ENCODE measurements around the gene DMC1. TPM values are rescaled to one million over a fixed set of nuclear protein-coding genes. Genes with fewer than 3 reads are reported as not detected.

The DMC1 gene
- total and polyA plus RNA-seq, 2 experiments from 2014 or later: 3.0 TPM; not detected in 1

DNA sequence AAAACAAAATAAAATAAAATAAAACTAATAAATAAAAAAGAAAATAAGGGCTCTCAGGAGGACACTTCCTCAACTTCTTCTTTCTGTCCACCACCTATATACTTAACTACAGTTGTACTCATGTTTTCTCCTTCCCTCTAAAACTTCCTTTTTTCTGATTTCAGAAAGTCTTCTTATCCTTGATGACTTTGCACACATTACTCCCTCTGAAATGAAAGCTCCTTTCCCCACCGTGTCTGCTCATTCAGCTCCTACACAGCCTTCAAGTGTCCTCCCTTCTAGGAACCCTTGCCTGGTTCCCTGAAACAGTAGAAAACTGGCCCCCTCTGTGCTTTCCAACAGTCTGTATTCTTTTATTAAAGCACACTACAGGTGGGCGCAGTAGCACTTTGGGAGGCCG, 45.6 kb downstream of the DMC1 start:
- no peak overlapping the region for H3K4me3 ChIP-seq
- H3K36me3 ChIP-seq: no peaks in the 10 kb centered on the region
- H3K27ac ChIP-seq: no peak overlapping the region
- no peak for TF ChIP-seq CTCF (IDR thresholded peaks at IDR 0.05; ENCODE audit: low read depth, low read length)
- no peaks in the 10 kb centered on the region for H3K4me1 ChIP-seq (ENCODE audit: low read depth)
- H3K27me3 ChIP-seq: no peaks in the 10 kb centered on the region
- no peak for DNase-seq (ENCODE audit: low read depth in 1 of 2, low spot score in 1 of 2)
- no peaks in the 10 kb centered on the region for H3K9me3 ChIP-seq (ENCODE audit: low read depth)

DNA sequence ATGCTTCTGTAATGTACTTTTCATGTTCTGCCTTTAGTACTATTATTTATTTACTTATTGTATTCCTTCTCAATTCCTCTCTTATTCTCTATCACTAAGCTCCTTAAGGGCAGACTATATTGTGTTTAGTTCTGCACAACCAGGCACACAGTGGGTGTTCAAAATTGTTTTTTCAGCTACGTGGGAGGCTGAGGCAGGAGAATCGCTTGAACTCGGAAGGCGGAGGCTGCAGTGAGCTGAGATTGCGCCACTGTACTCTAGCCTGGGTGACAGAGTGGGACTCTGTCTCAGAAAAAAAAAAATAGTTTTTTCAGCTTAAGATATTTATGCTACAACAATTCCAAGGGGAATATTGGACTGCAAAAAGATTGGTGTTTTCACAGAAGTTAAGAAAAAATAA, 46.5 kb downstream of the DMC1 start:
- Histone ChIP-seq H3K9me3 (ENCODE audit: low read depth) (no peaks in the 10 kb centered on the region), H3K4me1 (ENCODE audit: low read depth) (no peaks in the 10 kb centered on the region), H3K4me3 (no peak overlapping the region), H3K27me3 (no peaks in the 10 kb centered on the region), H3K27ac (no peak overlapping the region), H3K36me3 (no peaks in the 10 kb centered on the region)
- no peak for DNase-seq (ENCODE audit: low read depth in 1 of 2, low spot score in 1 of 2)
- TF ChIP-seq CTCF (IDR thresholded peaks at IDR 0.05; ENCODE audit: low read depth, low read length): no peak

GRCh38 chr22:38523029-38523428, 47.0 kb downstream of the DMC1 start:
- Histone ChIP-seq H3K27me3 (no peaks in the 10 kb centered on the region), H3K4me3 (no peak overlapping the region), H3K4me1 (ENCODE audit: low read depth) (no peaks in the 10 kb centered on the region), H3K27ac (no peak overlapping the region), H3K36me3 (no peaks in the 10 kb centered on the region), H3K9me3 (ENCODE audit: low read depth) (no peaks in the 10 kb centered on the region)
- no peak for TF ChIP-seq CTCF (IDR thresholded peaks at IDR 0.05; ENCODE audit: low read depth, low read length)
- DNase-seq (ENCODE audit: low read depth in 1 of 2, low spot score in 1 of 2): no peak

DNA sequence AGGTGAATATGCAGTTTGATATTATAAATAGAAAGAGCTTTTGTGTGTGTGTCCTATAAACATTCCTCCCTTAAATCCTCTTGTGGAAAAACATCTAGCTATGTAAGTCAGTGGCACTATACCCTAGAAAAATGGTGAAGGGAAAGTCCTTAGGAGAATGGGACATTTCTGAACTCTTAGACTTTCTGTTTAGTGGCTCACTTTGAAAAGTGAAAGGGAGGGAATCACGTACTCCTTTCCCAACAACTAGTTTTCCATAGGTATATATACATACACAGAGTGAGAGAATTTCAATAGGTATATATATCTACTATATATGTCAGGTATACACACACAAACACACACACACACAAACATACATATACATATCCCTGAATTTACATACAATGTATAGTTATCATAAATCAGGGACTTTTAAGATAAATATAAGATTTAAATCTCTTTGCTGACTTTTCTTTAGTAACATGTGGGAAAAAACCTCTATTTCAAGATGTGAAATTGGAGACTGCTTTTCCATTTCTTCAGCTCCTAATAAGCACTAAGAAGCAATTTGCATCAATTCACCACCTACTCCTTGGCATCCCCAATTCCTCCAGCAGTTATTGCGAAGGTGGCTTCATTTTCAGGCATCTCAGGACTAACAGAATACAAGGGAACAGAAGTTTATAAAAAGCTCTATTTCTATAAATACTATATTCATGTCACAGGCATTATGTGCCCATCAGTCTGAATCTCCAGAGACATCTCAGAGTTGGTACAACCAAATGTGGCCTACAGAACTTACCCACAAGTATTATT, 50.3 kb downstream of the DMC1 start:
- Histone ChIP-seq H3K9me3 (ENCODE audit: low read depth) (no peaks in the 10 kb centered on the region), H3K4me1 (ENCODE audit: low read depth) (no peaks in the 10 kb centered on the region), H3K27me3 (no peaks in the 10 kb centered on the region), H3K36me3 (no peaks in the 10 kb centered on the region), H3K27ac (no peak overlapping the region), H3K4me3 (no peak overlapping the region)
- TF ChIP-seq CTCF (IDR thresholded peaks at IDR 0.05; ENCODE audit: low read depth, low read length): no peak
- DNase-seq (ENCODE audit: low read depth in 1 of 2, low spot score in 1 of 2): no peak

DNA sequence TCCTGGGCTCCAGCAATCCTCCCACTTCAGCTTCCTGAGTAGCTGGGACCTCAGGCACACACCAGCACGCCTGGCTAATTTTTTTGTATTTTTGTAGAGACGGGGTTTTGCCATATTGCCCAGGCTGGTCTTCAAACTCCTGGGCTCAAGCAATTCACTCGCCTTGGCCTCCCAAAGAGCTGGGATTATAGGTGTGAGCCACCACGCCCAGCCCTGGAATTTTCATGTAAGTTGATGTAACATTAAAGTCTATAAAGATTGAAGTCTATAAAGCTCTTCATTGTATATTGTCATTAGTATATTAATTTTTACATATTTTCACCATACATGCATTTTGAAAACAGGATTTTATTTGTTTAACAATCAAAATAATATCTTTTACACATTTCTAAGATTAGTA, 51.4 kb downstream of the DMC1 start:
- no peak for DNase-seq (ENCODE audit: low read depth in 1 of 2, low spot score in 1 of 2)
- Histone ChIP-seq H3K9me3 (ENCODE audit: low read depth) (no peaks in the 10 kb centered on the region), H3K27ac (no peak overlapping the region), H3K36me3 (no peaks in the 10 kb centered on the region), H3K4me1 (ENCODE audit: low read depth) (no peaks in the 10 kb centered on the region), H3K4me3 (no peak overlapping the region), H3K27me3 (no peaks in the 10 kb centered on the region)
- TF ChIP-seq CTCF (IDR thresholded peaks at IDR 0.05; ENCODE audit: low read depth, low read length): no peak
